ENCODE data around the gene ZSWIM5. TPM values are rescaled to one million over a fixed set of nuclear protein-coding genes. Genes with fewer than 3 reads are reported as not detected.

The ZSWIM5 gene
- total RNA-seq, 1 donor from 2014 or later, result 23.6 TPM

GRCh38 chr1:45009956-45010854 is 196.2 kb downstream of the ZSWIM5 start:
- peak overlapping the region; percentile 96 for H3K4me3 Mint-ChIP-seq (ENCODE audit: unreplicated experiment)
- H3K27me3 Mint-ChIP-seq (ENCODE audit: unreplicated experiment), result peaks cover 12% of the 10 kb centered on the region
- H3K9me3 Mint-ChIP-seq (ENCODE audit: unreplicated experiment), result peaks cover 13% of the 10 kb centered on the region
- peak overlapping the region; percentile 82 for H3K27ac Mint-ChIP-seq (ENCODE audit: unreplicated experiment)
- peaks cover 29% of the 10 kb centered on the region for H3K4me1 Mint-ChIP-seq (ENCODE audit: low read depth, unreplicated experiment)
- no peaks in the 10 kb centered on the region for H3K36me3 Mint-ChIP-seq (ENCODE audit: unreplicated experiment)
- peak; percentile 52 for DNase-seq
- TF ChIP-seq, protein P1, sequence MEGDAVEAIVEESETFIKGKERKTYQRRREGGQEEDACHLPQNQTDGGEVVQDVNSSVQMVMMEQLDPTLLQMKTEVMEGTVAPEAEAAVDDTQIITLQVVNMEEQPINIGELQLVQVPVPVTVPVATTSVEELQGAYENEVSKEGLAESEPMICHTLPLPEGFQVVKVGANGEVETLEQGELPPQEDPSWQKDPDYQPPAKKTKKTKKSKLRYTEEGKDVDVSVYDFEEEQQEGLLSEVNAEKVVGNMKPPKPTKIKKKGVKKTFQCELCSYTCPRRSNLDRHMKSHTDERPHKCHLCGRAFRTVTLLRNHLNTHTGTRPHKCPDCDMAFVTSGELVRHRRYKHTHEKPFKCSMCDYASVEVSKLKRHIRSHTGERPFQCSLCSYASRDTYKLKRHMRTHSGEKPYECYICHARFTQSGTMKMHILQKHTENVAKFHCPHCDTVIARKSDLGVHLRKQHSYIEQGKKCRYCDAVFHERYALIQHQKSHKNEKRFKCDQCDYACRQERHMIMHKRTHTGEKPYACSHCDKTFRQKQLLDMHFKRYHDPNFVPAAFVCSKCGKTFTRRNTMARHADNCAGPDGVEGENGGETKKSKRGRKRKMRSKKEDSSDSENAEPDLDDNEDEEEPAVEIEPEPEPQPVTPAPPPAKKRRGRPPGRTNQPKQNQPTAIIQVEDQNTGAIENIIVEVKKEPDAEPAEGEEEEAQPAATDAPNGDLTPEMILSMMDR (IDR thresholded peaks at IDR 0.05; ENCODE audit: partially characterized antibody, unreplicated experiment), result no peak

DNA sequence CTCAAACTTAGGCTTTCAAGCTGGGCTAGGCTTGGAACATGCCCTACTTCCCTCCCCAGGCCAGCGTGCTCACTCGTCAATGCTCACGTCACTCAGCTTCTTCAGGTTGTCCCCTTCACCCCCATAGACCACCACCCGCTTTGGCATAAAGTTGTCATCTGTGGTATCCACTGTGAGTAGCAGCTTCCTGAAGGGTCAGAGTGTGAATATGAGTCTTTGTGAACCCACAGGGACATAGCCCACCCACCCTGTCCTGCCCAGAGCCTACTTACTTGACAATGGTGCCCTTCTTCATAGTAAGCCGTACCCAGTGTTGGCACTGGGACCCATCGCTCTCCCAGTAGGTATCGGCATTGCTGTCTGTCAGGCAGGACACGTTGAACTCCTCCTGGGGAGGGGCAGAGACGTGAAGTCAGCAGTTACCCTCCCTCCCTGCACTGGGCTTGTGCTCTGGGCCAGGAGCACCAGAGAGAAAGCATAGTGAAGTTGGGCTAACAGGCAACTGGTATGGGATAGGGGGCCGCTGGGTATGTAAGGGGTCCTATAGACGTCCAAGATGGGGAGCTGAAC is 197.0 kb downstream of the ZSWIM5 start:
- Mint-ChIP-seq H3K36me3 (ENCODE audit: unreplicated experiment) (no peaks in the 10 kb centered on the region), H3K4me1 (ENCODE audit: low read depth, unreplicated experiment) (peaks cover 24% of the 10 kb centered on the region), H3K27ac (ENCODE audit: unreplicated experiment) (no peak overlapping the region), H3K27me3 (ENCODE audit: unreplicated experiment) (peaks cover 16% of the 10 kb centered on the region), H3K4me3 (ENCODE audit: unreplicated experiment) (peak overlapping the region; percentile 96), H3K9me3 (ENCODE audit: unreplicated experiment) (peaks cover 13% of the 10 kb centered on the region)
- TF ChIP-seq, protein P1 (IDR thresholded peaks at IDR 0.05; ENCODE audit: partially characterized antibody, unreplicated experiment), result no peak
- DNase-seq, result no peak

- Mint-ChIP-seq H3K27ac (ENCODE audit: unreplicated experiment) (no peak overlapping the region), H3K4me3 (ENCODE audit: unreplicated experiment) (no peak overlapping the region), H3K36me3 (ENCODE audit: unreplicated experiment) (no peaks in the 10 kb centered on the region), H3K27me3 (ENCODE audit: unreplicated experiment) (peaks cover 16% of the 10 kb centered on the region), H3K9me3 (ENCODE audit: unreplicated experiment) (peaks cover 13% of the 10 kb centered on the region), H3K4me1 (ENCODE audit: low read depth, unreplicated experiment) (peaks cover 21% of the 10 kb centered on the region)
- TF ChIP-seq, protein P1 (IDR thresholded peaks at IDR 0.05; ENCODE audit: partially characterized antibody, unreplicated experiment), result no peak
- DNase-seq, result no peak
Measured at GRCh38 chr1:45008516-45008915, 197.9 kb downstream of the ZSWIM5 start.

DNA sequence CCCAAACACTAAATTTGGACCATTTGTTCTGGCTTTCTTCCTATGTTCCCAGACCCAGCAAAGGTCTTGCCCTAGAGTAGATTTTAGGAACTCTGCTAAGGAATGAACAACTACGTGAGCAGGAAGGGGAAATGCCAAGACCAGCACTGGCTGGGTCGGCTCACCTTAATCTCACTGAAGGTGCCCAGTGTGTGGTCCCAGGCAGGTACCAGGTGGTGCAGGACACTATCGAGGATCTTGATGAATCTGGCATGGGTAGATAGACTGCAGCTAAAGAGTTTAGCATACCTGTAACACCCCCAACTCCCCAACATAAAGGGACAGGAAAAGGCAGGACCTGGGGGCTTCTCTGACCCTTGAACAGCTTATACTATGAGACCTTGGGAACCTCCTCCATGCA is 198.3 kb downstream of the ZSWIM5 start:
- TF ChIP-seq, protein P1 (IDR thresholded peaks at IDR 0.05; ENCODE audit: partially characterized antibody, unreplicated experiment), result no peak
- H3K4me3 Mint-ChIP-seq (ENCODE audit: unreplicated experiment), result no peak overlapping the region
- no peaks in the 10 kb centered on the region for H3K36me3 Mint-ChIP-seq (ENCODE audit: unreplicated experiment)

GRCh38 chr1:45007311-45007710 is 199.1 kb downstream of the ZSWIM5 start:
- Mint-ChIP-seq H3K36me3 (ENCODE audit: unreplicated experiment) (no peaks in the 10 kb centered on the region), H3K4me3 (ENCODE audit: unreplicated experiment) (no peak overlapping the region), H3K27ac (ENCODE audit: unreplicated experiment) (no peak overlapping the region), H3K9me3 (ENCODE audit: unreplicated experiment) (peaks cover 13% of the 10 kb centered on the region), H3K4me1 (ENCODE audit: low read depth, unreplicated experiment) (peaks cover 21% of the 10 kb centered on the region), H3K27me3 (ENCODE audit: unreplicated experiment) (peaks cover 22% of the 10 kb centered on the region)
- DNase-seq, result no peak
- TF ChIP-seq, protein P1 (IDR thresholded peaks at IDR 0.05; ENCODE audit: partially characterized antibody, unreplicated experiment), result no peak

More for the DNA sequence above, 198.3 kb downstream of the ZSWIM5 start:
- Mint-ChIP-seq H3K4me1 (ENCODE audit: low read depth, unreplicated experiment) (peaks cover 21% of the 10 kb centered on the region), H3K27me3 (ENCODE audit: unreplicated experiment) (peaks cover 16% of the 10 kb centered on the region), H3K9me3 (ENCODE audit: unreplicated experiment) (peaks cover 13% of the 10 kb centered on the region), H3K27ac (ENCODE audit: unreplicated experiment) (no peak overlapping the region)
- DNase-seq, result no peak

All from glutamatergic neuron (in vitro differentiated cells).